NCI-H146 treated with DMSO at 0.1 percent for 48 hours (cell line): ENCODE measurements around the gene ZNF134.

Source experiments
- DNase-seq: peaks from one replicate; lab custom pipeline; 2025; ENCODE audit not compliant: unreplicated experiment; lab: John Stamatoyannopoulos, UW

The ZNF134 gene

GRCh38 chr19:57613941-57614743, at the start of gene ZNF134:
TSS of gene ZNF134 (plus strand) at chr19:57614242. CDS start at chr19:57619469, 5,227 bp downstream.
- DNase-seq = peak; percentile 85

DNA sequence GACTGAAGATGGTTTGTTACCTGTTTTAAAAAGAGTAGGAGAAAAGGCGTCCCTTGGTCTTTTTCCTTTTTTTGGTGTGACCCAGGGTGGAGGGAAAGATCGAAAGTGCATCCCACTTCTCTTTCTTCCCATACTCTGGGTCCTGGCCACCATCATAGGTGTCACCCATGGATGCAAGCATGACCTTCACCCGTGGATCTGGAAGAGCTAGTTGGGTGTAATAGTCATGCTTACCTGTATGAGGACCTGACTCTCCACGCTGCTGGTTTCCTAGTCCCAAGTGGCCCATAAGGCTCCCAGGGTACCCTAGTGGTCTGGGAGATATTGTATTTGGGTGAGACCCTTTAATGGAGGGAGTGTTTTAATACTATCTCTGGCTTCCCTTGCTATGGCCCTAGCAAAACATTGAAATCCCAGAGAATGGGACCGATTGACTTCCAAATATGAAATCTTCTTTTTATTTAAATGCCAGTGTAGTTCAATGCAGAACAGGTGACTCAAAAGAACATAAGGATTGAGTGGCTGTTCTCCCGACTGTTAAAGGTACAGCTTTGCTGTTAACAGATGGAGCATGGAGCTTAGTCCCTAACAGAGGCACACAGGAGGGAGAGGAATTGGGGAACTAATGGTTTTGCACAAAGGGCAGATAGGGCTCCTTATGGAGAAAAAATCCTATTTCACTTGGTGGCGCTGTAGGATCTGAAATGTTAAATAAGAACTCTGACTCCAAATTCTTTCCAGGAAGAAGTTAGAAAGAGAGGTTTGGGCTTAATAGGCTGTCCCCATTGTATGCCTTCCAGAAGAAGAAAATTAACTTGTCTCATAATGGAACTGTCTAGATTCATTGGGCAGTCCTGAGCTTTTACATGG, 47.4 kb upstream of the ZNF134 start:
- DNase-seq = no peak

- no peak for DNase-seq
Measured at GRCh38 chr19:57570707-57571106, 43.3 kb upstream of the ZNF134 start.

- no peak for DNase-seq
Measured at GRCh38 chr19:57572415-57572947, 41.6 kb upstream of the ZNF134 start.

DNA sequence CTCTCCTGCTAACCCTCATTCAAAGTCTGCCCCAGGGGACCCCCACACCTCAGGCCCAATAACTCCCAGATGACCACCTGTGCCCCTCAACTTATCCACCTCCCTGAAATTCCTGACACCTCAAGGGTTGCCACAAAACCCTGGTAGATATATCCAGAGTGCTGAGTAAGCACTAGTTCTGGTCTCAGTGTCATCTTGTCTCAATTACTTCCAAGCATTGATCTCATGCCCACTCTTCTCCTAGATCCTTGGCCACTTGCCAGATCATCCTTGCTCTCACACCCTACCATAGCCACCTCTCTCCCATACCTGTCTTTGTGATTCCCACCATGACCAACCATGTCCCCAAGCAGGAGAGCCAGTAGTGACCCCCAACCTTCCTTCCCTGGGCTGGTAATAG, 37.4 kb upstream of the ZNF134 start:
- no peak for DNase-seq

- DNase-seq = peak; percentile 95
Measured at GRCh38 chr19:57578487-57579205, 35.4 kb upstream of the ZNF134 start, which contains the start of gene ZNF416. TSS of gene ZNF416 (minus strand) at chr19:57578911. CDS start at chr19:57578704, 207 bp downstream.

- DNase-seq = no peak
Measured at GRCh38 chr19:57583104-57583520, 30.9 kb upstream of the ZNF134 start.

DNA sequence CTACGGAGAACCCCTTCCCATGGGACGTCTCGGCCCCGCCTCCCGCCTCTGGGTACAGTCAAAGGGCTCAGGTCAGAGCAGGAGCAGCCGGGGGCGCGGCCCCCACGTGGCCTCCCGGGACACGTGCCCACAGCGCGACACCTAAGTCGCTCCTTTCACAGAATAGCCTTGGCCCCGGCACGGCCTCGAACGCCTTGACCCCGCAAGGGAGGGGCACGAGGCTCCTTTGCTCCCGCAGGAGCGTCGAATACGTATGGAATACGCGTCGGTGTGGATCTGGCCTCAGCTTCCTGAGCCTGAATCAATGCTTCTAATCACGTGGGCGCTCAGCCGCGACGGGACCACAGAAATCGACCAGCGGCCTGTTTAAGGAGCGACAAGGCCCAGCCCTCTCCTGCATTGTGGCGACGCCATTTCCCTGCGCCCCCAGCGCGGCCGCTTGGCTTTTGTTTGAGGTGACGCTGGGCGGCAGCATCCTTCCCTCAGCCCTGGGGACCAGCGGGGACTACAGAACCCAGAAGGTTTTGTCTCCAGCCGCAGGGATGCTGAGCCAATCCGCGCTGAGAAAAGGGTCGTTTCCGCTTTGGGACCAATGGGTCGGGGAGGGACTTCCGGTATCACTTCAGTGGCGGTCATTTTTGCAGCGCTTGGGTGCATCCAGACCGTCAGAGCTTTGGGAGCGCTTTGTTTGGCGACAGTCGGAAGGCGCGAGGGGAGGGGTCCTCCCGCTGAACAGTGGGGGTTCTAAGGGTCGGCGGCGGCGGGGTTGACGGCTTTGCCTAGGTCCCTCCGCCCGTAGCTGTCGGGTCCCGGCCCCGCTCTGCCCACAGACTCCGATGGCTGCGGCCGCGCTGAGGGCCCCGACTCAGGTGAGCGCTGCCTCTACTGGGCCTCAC, 30.3 kb upstream of the ZNF134 start, which contains the start of gene ZIK1:
ZIK1 (plus strand) TSS at position 625 of the 896 bp plus-strand sequence; CDS start at position 837, 212 bp downstream.
- peak; percentile 93 for DNase-seq

DNA sequence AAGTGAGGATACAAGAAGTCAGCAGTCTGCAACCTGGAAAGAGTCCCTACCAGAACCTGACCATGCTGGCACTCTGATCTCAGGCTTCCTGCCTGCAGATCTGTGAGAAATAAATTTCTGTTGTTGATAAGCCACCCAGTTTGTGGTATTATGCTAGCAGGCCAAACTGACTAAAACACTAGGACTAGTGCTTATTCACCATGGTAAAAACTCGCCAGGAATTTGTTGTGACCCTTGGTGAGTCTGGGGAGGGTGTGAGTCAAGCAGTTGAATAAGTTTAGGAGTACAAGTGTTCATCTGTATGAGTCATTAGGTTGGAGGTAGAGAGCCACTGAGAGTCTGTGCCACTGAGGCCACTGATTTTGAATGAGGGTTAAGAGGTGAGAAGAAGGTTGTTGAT, 26.5 kb upstream of the ZNF134 start:
- no peak for DNase-seq

- DNase-seq = no peak
Measured at GRCh38 chr19:57599377-57599760, 14.7 kb upstream of the ZNF134 start.

DNA sequence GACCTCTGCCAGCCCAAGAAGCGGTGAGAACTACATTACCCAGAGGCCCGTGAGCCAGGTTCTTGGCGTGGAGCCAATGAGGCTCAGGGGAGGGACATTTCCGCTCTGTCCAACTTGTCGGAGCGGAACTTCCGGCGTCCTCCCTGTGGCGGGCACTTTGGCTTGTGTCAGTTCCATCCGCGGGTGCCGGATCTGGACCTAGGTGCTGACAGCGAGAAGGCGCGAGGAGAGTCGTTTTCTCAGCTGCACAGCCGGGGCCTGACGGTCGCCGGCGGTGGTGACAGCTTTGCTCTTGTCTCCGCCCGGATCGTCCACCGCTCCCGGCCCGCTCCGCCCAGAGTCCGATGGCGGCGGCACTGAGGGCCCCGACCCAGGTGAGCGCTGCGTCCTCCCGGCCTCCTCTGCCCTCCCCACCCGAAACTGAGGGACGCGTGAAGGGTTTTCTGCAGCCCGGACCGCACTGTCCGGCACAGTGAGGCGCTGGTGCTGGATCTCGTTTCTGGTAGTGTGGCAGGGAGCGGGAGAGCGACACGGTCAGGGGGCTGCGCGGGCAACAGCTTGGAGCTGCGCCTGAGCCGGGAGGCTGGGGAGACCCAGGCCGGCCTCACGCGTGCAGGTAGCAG, 14.2 kb upstream of the ZNF134 start, which contains the start of gene ZNF530:
ZNF530 (plus strand) TSS at position 125 of the 623 bp plus-strand sequence. CDS start 4,461 bp downstream, outside the sequence.
- peak; percentile 77 for DNase-seq

DNA sequence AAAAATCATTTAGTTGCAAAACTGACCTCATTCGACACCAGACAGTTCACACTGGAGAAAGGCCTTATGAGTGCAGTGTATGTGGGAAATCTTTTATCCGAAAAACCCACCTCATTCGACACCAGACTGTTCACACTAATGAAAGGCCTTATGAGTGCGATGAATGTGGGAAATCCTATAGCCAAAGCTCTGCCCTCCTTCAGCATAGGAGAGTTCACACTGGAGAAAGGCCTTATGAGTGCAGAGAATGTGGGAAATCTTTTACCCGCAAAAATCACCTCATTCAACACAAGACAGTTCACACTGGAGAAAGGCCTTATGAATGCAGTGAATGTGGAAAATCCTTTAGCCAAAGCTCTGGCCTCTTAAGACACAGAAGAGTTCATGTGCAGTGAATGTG, 7.1 kb upstream of the ZNF134 start:
- DNase-seq = no peak

- no peak for DNase-seq
Measured at GRCh38 chr19:57611113-57611512, 2.9 kb upstream of the ZNF134 start.

- DNase-seq = no peak
Measured at GRCh38 chr19:57615346-57615745, 1.3 kb downstream of the ZNF134 start.

DNA sequence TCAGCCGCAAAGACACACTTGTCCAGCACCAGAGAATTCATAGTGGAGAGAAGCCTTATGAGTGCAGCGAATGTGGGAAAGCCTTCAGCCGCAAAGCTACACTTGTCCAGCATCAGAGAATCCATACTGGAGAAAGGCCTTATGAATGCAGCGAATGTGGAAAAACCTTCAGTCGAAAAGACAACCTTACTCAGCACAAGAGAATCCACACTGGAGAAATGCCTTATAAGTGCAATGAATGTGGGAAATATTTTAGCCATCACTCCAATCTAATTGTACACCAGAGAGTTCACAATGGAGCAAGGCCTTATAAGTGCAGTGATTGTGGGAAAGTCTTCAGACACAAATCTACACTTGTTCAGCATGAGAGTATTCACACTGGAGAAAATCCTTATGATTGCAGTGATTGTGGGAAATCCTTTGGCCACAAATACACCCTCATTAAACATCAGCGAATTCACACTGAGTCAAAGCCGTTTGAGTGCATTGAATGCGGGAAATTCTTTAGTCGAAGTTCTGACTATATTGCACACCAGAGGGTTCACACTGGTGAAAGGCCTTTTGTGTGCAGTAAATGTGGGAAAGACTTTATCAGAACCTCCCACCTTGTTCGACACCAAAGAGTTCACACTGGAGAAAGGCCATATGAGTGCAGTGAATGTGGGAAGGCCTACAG, 6.8 kb downstream of the ZNF134 start:
- no peak for DNase-seq

- no peak for DNase-seq
Measured at GRCh38 chr19:57623091-57623490, 9.0 kb downstream of the ZNF134 start.

- peak; percentile 89 for DNase-seq
Measured at GRCh38 chr19:57632987-57633831, 19.2 kb downstream of the ZNF134 start, which contains the start of gene ZNF211. TSS of gene ZNF211 (plus strand) at chr19:57633168. CDS start at chr19:57633347, 179 bp downstream.

DNA sequence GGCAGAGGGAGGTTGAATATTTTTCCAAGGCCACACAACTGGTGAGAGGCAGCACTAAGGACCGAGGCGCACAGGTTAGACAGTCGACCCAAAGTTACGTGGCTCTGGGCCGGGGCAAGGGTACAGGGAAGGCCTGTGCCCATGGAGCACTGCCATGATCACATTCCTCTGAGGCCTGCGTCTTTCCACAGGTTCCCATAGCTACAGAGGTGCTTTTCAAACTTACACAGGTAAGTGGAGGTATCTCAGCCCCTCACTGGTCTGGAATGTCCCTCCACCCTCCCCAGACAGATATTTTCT, 19.7 kb downstream of the ZNF134 start:
- no peak for DNase-seq
